Inflammatory macrophage treated with lipopolysaccharide for 4 hours (primary cell): ENCODE data around the gene ELL2.
A peak's percentile ranks its signal among the peaks of the same experiment; 100 is the strongest.

Experiments used
- DNase-seq: peaks from one replicate; pipeline ENCODE4 v3.0.0-alpha.2; 2020

The ELL2 gene

DNA sequence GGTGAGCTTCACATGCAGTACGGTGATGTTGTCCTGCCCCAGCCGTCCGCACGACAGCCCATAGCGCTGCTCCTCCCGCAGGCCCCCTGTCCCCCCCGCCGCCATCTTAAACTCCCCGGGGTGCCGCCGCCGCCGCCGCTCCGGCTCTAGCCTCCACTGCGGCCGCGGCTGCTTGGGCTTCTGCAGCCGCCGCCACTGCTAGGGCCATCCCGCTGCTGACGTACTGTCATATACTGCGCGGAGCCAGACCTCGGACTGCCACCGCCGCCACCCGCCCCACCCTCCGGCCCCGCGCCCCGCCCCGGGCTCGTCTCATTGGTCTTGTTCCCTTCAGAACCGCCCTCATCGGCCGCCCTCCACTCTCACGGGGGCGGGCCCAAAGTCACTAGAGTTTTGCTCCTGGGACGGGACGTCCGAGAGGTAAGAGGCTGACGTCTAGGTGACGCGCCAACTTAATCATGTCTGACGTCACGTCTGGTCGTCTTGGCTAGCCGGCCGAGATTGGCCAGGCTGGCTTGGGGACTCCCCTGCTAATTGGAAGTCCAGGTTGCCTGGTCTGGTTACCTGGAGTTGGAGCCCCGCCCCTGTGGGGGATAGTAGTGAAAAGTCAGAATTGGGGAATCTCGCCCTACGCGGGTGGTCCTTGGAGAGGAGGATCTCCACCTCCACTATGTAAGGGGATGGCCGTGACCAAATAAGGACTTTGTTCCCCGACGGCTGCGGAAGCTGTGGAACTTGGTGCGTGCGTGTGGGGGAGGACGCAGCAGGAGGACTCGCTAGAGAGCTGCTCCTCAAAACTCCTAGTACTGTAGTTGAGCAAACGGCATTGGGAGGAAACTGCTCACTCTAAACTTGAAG is at the start of gene ELL2:
Gene ELL2, minus strand, starts transcription at position 235 of the 858 bp plus-strand sequence. Its CDS starts 130 bp downstream, at position 105.
- DNase-seq: peak; percentile 100

DNA sequence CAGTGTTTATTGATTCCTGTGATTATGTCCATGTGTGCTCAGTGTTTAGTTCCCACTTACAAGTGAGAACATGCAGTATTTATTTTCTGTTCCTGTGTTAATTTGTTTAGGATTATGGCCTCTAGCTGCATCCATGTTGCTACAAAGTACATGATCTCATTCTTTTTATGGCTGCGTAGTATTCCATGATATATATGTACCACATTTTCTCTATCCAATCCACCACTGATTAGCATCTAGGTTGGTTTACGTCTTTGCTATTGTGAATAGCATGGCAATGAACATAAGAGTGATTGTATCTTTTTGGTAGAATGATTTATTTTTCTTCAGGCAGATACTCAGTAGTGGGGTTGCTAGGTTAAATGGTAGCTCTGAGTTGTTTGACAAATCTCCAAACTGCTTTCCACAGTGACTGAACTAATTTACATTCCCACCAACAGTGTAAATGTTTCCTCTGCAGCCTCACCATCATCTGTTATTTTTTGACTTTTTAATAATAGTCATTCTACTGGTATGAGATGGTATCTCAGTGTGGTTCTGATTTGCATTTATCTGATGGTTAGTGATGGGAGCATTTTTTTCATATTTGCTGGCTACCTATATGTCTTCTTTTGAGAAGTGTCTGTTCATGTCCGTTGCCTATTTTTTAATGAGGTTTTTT is 47.5 kb upstream of the ELL2 start:
- DNase-seq: no peak

DNA sequence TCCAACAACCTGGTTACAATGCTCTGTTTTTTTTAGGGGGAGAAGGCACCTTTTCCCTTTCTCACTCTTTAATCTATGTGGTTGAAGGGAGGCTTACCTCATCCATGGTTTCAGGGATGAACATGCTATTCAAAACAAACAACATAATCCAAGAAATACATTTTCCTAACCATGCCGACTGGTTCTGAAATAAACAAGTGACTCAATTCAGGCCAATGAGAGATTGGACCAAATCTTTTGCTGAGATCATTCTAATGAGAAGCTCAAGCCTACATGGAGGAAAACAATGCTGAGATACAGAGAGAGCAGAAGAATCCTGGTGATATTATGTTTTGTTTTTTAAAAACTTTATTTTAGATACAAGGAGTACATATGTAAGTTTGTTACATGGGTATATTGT is 46.8 kb upstream of the ELL2 start:
- no peak for DNase-seq

DNA sequence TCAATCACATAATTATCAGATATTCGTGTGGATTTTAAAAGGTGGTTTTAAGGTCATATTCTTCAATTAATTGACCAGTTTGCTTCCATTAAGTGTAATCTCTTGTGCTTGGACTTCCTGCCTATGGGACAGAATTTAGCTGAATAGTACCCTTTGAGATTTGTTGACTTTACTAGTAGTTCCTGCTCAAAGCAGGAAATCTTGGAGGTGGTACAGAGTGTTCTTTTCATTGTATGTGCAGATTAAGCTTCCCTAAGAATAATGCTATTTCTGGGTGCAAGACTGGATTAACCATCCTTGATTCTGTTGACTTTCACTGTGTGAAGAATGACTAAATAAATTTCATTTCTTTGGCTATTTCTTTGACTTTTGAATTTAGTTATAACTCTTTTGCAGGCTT is 45.4 kb upstream of the ELL2 start:
- no peak for DNase-seq

DNA sequence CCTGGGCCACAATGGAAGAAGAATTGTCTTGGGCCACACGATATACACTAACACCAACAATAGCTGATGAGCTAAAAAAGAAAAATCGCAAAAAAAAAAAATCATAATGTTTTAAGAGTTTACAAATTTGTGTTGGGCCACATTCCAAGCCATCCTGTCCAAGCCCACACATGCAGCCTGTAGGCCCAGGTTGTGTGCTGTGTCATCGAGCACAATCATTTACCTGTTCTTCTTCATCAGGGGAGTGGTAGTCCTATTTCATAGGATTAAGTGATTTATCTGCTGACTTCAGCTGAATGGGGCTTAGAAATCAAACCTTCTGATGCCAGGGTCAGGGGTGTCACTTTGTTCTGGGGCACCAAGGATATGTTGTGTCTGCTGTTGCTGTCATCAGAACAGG is 44.6 kb upstream of the ELL2 start:
- no peak for DNase-seq

DNA sequence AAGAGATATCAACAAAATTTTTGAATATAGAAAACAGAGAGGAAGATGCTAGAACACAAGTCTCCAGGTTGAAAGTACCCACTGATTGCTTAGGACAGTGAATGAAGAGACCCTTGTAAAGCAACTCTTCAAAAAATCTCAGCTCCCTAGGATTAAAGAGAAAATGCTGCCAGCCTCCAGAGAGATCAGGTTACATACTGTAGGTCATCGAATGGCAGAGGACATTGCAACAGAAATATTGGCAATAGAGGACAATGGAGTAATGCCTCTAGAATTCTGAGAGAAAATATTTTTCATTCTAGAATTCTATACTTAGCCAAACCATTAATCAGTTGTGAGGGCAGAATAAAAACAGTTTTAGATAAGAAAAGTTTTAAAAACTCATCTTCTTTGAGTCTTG is 43.1 kb upstream of the ELL2 start:
- DNase-seq: no peak

DNA sequence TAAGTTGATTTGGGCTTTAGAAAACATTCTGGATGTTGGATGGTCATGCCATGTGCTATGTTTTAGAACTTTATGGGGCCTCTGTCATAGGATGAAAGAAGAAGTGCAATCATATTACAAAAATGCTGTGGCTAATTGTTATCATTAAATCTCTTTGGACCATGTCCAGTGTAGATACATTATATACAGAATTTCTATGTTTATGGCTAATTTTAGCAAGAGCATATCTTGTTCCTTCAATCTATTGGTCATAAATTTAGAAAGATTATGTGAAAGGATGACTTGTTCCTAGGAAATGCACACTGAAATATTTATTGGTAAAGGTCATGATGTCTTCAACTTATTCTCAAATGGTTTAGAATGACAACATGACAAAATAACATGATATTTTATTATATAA is 42.4 kb upstream of the ELL2 start:
- DNase-seq: no peak

DNA sequence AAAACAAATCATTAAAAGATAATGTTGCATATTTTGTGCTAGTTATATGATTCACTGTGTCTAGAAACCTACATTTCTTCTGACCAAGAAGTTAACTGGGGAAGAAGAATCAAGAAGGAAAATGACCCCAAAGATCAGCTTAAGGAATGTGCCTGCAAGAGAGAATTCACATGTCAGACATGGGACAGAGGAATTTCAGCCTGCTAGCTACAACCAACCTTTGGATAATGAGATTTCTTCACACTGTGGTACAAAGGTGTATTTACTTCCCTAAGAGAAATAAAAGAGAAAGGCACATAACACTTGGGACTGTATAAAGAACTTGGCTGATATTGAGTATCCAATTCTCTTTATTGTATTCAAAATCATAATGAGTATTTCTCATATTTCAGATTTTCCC is 39.6 kb upstream of the ELL2 start:
- DNase-seq: no peak

DNA sequence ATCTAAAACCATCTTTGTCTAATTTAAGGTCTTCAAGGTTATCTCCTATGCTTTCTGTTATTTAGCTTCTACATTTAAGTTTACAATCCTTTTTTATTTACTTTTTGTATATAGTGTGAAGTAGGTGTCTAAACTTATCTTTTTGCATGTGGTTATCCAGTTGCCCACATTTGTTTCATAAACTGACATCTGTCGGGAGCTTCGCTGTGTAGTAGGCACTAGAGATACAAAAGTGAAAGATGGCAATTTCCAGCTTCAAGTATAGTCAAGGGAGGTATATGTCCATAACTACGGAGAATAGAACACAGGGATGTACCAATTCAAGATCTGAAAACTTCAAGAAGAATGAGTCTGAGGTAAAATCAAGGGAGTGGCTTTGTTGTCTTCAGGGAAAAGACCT is 38.7 kb upstream of the ELL2 start:
- DNase-seq: no peak

DNA sequence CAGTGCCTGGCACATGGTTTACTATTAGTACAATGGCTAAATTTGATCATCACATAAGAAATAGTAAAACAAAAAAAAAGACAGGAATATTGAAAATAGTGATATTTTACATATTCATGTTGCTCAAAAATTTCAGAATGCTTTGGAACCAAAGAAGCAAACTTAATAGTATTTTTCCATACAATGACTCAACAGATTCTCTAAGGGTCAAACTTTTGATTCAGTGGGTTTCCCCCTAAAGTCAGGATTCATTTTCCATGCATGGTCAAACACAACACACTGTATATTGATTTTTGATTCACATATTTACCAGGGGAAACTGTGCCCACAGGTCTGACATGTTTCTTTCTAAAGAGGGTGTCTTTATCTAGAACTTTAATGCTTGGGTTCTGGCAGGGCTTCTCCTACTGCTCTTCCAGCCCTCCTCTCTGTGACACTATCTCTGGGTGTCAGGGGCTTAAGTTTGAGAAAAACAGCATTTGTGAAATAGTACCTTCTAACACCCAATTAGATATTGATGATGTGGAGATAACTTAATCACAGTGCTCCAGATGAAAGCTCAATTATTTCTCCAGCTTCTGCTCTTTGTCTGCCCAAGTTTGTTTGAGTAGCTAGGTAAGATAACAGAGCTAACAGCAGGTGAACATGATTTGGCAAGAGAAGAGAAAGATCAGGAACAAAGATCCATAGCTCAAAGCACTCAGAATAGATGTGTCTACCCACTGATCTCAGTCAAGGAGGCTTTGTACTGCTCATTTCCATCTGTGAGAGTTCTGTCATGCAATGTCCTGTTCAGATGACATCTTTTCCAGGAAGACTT is 35.5 kb upstream of the ELL2 start:
- DNase-seq: no peak

DNA sequence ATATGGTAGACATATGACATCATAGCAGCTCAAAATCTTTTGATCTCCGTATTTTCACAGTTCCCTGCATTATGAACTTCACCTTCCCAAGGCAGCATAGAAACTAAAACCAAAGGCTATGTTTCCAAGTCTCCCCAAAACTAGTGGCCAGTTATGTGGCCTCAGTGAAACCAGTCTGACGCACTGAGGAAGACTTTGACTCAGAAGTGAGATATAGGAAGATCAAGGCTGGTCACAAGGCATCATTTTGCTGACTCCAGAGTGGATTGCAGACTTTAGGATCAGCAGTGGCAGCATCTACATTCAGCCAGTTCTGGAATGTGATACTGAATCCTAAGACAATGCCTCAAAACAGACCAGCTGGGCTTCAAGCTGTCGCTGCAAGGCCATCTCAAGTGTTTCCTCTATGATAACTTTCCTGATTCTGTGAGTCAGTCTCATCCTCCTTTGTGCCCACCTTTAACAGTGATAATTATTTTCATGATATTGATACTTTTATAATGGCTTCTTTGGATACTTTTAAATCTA is 34.4 kb upstream of the ELL2 start:
- no peak for DNase-seq

DNA sequence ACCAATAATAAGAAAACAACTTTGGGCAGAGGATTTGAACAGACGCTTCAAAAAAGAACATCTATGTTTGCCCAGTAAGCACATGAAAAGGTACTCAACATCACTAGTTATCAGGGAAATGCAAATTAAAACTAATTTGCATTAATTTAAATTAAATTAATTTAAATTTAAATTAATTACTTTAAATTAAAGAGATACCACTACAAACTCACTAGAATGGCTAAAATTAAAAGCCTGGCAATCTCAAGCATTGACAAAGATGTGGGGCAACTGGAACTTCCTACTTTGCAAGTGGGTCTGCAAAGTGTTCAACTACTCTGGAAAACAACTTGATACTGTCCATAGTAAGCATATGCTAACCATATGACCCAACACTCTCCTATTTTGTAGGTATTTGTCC is 32.1 kb upstream of the ELL2 start:
- no peak for DNase-seq

DNA sequence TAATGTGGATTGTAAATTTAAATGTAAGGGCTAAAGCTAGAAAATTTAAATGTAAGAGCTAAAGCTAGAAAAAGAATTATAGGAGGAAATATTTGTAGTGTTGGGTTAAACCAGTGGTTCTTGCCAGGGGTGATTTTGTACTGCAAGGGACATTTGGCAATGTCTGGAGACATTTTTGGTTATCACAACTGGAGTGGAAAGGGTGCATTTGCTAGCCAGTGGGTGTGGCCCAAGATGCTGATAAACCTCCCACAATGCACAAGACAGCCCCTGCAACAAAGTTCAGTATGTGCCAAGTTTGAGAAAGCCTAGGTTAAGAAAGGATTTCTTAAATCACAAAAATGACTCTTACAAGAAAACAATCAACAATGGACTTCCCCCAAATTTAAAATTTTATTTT is 31.6 kb upstream of the ELL2 start:
- DNase-seq: no peak

DNA sequence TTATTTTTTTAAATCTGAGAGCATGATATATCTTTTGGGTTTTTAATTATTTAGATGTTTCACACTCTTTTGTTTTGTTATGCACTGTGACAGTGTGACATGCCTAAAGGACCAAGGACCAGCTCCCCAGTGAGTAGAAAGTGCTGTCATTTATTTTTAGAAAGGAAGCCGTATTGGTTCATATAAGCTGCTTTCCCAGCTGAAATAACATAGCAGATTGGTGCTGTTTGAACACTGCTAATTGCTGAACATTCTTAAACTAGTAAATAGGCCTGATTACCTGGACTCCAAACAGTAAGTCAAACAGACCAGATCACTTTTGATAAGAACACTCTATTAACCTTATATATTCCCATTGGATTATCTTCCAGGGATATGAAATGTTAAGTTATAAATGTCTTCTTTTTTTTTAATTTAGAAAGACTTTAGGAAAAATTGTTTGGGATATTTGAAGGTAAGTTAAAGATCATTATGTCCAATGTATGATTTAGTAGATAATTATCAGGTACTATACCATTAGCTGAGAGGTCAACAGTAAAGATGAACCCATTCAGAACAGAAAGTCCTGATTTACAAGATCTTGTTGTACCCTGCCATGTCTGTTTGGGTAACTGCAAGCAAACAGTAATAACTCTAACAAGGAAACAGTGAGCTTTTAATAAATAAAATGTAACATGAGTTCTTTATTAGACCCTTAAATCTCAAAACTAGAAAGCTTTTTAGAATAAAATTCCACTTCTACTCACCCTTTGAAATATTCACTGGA is 27.8 kb upstream of the ELL2 start:
- DNase-seq: no peak

DNA sequence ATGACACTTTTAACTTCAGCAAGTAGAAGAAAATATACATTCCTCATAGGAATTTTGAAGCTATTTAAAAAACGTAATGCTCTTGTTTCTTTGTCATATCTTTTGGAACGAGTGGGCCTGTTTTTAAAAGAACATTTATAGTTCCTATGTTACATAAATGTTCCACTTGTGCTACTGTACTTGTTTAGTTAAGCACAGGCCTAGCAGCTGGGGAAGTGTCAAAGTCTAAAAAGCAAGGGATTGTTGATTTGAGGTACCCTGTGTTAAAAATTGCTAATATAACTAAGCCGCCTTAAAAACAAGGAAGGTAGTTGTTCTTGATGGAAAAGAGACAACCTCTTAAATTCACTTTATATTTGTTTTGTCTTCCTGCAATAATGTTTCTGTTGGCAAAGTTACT is 27.2 kb upstream of the ELL2 start:
- no peak for DNase-seq

DNA sequence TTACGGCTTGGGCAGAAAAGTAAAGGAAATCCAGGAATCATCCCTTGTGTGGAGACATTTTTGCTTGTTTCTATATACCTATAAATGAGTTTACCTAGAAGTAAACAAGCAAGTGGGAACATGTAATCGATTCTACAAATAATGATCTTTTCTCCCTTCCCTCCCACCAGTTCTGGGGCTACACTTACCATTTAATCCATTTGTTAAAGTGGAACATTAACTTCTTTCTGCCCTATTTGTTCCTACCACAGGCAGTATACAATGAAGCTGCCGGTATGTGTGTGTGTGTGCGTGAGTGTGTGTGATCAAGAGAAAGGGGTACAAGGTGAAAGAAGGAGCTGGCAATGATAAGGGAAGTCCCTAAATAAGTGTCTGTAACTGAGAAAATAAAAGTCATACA is 26.4 kb upstream of the ELL2 start:
- DNase-seq: no peak

DNA sequence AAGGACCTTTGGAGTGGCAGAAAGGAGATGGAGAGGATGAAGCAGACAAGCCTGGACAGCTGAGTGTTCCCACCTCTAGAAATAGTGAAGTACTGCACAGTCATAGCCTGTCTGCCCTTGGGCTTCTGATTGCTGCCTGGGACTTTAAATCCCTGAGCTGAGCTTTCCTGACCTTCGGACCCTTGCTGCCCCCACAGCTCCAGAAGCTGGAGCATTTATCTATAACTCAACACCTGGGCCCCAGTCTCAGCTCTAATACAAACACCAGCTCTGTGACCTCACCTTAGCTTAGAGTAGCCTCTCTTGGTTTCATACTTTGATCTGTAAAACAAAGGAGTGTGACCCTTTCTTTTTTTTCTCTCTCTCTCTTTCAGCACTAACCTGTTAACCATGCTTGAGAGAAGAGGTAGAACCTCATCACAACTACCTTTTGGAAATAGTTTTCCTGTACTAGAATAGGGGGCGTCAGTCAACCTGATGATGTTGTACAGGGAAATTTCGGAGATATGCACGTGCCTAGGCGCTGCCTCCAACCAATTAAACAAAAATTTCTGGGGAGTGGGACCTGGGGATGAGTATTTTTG is 25.4 kb upstream of the ELL2 start:
- no peak for DNase-seq

DNA sequence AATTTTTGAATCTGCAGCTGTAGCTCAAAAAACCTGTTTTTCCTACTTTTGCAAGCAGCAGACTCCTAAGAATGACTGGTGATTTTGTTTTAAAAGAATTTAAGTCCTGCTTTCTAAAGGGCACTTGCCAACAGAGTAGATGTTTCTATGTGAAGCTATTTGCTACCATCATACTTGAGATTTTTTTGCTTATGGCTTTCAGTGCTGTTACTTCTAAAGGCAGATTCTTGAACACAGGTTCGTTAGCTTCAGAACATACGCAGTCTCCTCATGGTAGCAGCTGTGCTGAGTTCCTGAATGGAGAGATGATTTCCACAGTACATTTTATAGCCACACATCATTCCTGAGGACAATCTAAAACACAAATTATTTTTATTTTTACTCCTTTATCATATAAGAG is 24.4 kb upstream of the ELL2 start:
- DNase-seq: no peak

DNA sequence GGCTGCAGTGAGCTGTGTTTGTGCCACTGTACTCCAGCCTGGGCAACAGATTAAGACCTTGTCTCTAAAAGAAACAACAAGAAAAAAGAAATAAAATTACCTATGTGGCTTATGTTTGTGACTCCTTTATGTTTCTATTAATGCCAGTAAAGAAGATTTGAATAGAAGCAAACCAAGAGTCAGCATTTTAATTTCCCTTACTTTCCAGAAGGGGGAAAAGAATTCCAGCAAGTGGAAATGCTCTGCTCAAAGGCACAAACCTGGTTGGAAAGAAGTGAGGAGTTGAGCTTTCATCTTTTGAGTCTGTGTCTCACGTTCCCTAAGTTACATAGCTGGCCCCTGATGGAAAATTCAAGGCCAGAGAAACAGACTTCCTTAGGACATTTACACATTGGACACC is 23.6 kb upstream of the ELL2 start:
- DNase-seq: no peak

DNA sequence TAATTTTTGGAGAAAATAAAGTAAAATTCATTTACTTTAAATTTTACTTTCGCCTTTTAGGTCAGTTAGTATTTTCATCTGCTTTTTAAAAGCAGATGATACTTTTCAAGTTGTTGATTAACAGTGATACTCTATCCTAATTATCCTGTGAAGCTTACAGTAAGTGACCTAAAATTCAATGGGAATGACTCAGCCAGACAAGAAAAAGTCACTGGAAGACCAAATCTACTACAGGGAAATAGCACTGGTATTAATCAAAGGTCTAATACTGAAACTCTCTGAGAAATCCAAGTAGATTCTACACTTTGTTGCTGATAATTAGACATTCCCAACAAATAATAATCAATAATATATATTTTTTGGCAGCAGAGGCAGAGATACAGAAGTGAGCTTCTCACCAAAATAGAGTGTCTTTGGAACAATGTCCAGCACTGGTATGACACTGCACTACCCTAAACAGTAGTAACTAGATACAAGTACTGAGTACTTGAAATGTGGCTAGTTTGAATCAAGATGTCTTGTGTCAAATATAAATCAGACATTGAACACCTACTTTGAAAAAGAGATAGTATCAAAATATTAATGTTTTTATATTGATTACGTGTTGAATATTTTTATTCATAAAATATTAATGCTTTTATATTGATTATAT is 22.8 kb upstream of the ELL2 start:
- DNase-seq: no peak

DNA sequence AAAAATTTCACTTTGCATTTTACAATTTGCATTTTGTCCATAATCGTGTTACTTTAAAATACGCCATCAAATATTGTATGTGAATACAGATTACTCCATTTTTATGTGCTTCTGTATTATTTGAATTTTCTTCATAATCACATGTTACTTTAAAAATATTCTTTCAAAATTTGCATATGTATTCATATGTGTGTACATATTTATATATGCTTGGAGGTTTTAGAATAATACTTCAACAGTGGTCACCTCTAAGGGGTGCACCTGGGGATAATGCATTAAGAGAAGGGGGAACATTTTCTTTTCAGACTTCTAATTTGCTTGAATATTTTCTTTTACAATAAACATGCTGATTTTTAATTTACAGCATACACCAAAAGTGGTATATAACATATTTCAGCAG is 21.9 kb upstream of the ELL2 start:
- no peak for DNase-seq

DNA sequence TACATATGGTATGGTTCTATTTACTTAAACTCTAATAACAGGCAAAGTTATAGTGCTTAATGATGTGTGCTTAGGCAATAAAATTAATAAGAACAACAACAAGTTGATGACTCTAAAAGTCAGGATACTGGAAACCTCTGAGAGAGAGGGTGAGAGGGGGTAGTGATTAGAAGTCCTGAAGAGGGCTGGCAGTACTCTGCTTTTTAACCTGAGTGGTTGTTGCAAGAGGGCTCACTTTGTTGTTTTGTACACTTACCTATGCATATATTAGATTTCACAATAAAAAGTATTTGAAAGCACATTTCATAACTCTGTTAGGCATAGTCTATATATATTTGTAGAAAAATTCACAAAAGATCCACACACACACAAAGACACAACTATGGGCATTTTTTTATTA is 21.4 kb upstream of the ELL2 start:
- DNase-seq: no peak
